GM12864 (cell line): ENCODE results near the gene AMDHD2.

ENCODE experiments used
- DNase-seq: peaks from one replicate; pipeline ENCODE4 v3.0.0-alpha.2; 2011; ENCODE audit warnings: low read depth
- H3K4me3 ChIP-seq: 2 replicates; pipeline ENCODE4 v1.5.1; 2011; ENCODE audit warnings: mild to moderate bottlenecking, low read depth, low read length, control low read depth
- CTCF ChIP-seq: IDR thresholded peaks from 2 replicates; pipeline ENCODE4 v1.5.1; 2011; ENCODE audit warnings: low read depth, mild to moderate bottlenecking, moderate library complexity, low read length, control low read depth, inconsistent platforms; ENCODE audit errors: missing control alignments

The AMDHD2 gene

GRCh38 chr16:2489581-2489980 is 30.6 kb upstream of the AMDHD2 start:
- no peak overlapping the region for H3K4me3 ChIP-seq
- no peak for TF ChIP-seq CTCF
- DNase-seq: no peak

GRCh38 chr16:2490190-2491105 is 29.7 kb upstream of the AMDHD2 start:
- no peak for DNase-seq
- TF ChIP-seq CTCF: no peak
- no peak overlapping the region for H3K4me3 ChIP-seq

- no peak for TF ChIP-seq CTCF
- no peak overlapping the region for H3K4me3 ChIP-seq
- no peak for DNase-seq
Measured at GRCh38 chr16:2492292-2492691, 27.9 kb upstream of the AMDHD2 start.

- no peak for DNase-seq
- no peak overlapping the region for H3K4me3 ChIP-seq
- TF ChIP-seq CTCF: no peak
Measured at GRCh38 chr16:2493605-2494004, 26.6 kb upstream of the AMDHD2 start.

- no peak for TF ChIP-seq CTCF
- no peak overlapping the region for H3K4me3 ChIP-seq
- DNase-seq: no peak
Measured at GRCh38 chr16:2494616-2495015, 25.6 kb upstream of the AMDHD2 start.

GRCh38 chr16:2495041-2495440 is 25.1 kb upstream of the AMDHD2 start:
- no peak for TF ChIP-seq CTCF
- DNase-seq: no peak
- H3K4me3 ChIP-seq: no peak overlapping the region
